Measurements from ENCODE around the gene ETS1. TPM values are rescaled to one million over a fixed set of nuclear protein-coding genes. Genes with fewer than 3 reads are reported as not detected.

The ETS1 gene
- polyA plus RNA-seq, 1 donor (not counting 4 experiments of a cell fraction or from before 2014, with no cell fraction given): 41.0 TPM

DNA sequence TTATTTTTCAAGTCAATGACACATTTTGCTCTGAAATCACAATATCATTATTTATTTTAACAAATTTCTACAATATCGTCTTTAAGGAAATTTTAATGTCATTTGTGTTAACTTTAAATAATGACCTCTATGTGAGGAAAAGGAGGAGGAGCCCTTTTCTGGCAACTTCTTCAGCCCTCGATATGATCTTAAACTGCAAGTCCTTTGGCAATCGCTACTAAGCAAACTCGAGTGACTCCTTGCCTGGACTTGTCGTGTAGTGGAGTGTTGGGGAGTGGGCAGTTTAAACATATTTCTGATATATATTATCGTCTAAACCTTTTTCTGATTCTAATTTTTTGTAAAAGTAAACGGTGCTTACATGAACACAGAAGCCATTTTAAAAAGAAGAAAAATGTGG is 16.7 kb downstream of the ETS1 start:
- no peaks in the 10 kb centered on the region for H3K9me1 ChIP-seq (ENCODE audit: control insufficient read depth, extremely low read depth, insufficient read depth, low read length)
- no peak overlapping the region for H3K4me2 ChIP-seq (ENCODE audit: control insufficient read depth, extremely low read depth, insufficient read depth, low read depth, low read length)
- peaks cover 2% of the 10 kb centered on the region for H3K4me1 ChIP-seq (ENCODE audit: control insufficient read depth, extremely low read depth, insufficient read depth, low read length)
- no peaks in the 10 kb centered on the region for H4K20me1 ChIP-seq (ENCODE audit: control insufficient read depth, extremely low read depth, insufficient read depth, low read length)
- H3K4me3 ChIP-seq (ENCODE audit: control insufficient read depth in 2 of 3, extremely low read depth in 1 of 3, insufficient read depth in 2 of 3, low read depth in 1 of 3, low read length in 3 of 3): no peak overlapping the region
- no peak overlapping the region for H3K27ac ChIP-seq (ENCODE audit: control insufficient read depth, insufficient read depth, low read length)
- H3K27me3 ChIP-seq (ENCODE audit: control insufficient read depth, extremely low read depth, insufficient read depth, low read length): peaks cover 3% of the 10 kb centered on the region
- dilution Hi-C loops (cut with MboI; ENCODE audit: extremely low pct_ligation_motif_present, low sequenced_read_pairs): no loop called here
- TF ChIP-seq, protein P1, sequence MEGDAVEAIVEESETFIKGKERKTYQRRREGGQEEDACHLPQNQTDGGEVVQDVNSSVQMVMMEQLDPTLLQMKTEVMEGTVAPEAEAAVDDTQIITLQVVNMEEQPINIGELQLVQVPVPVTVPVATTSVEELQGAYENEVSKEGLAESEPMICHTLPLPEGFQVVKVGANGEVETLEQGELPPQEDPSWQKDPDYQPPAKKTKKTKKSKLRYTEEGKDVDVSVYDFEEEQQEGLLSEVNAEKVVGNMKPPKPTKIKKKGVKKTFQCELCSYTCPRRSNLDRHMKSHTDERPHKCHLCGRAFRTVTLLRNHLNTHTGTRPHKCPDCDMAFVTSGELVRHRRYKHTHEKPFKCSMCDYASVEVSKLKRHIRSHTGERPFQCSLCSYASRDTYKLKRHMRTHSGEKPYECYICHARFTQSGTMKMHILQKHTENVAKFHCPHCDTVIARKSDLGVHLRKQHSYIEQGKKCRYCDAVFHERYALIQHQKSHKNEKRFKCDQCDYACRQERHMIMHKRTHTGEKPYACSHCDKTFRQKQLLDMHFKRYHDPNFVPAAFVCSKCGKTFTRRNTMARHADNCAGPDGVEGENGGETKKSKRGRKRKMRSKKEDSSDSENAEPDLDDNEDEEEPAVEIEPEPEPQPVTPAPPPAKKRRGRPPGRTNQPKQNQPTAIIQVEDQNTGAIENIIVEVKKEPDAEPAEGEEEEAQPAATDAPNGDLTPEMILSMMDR (optimal IDR thresholded peaks at IDR 0.05 in 1 of 3, IDR thresholded peaks at IDR 0.05 in 1 of 3, conservative IDR thresholded peaks at IDR 0.05 in 1 of 3; ENCODE audit: extremely low read depth in 1 of 3, insufficient read depth in 2 of 3, low read length in 3 of 3): no peak
- no peak for TF ChIP-seq EZH2 (IDR thresholded peaks at IDR 0.05; ENCODE audit: low read length)
- H3K36me3 ChIP-seq (ENCODE audit: control insufficient read depth in 2 of 2, extremely low read depth in 1 of 2, insufficient read depth in 2 of 2, low read length in 2 of 2): no peaks in the 10 kb centered on the region
- H3K79me2 ChIP-seq (ENCODE audit: control insufficient read depth, insufficient read depth, low read length): no peaks in the 10 kb centered on the region
- no peak overlapping the region for H3K9ac ChIP-seq (ENCODE audit: control insufficient read depth, extremely low read depth, insufficient read depth, low read length)
- H3K9me3 ChIP-seq (ENCODE audit: control insufficient read depth, low read depth, low read length): no peaks in the 10 kb centered on the region
- no peak for FAIRE-seq
- no peak overlapping the region for H2AFZ ChIP-seq (ENCODE audit: control insufficient read depth, low read length)
- no peak for DNase-seq (ENCODE audit: low read depth, low spot score)

DNA sequence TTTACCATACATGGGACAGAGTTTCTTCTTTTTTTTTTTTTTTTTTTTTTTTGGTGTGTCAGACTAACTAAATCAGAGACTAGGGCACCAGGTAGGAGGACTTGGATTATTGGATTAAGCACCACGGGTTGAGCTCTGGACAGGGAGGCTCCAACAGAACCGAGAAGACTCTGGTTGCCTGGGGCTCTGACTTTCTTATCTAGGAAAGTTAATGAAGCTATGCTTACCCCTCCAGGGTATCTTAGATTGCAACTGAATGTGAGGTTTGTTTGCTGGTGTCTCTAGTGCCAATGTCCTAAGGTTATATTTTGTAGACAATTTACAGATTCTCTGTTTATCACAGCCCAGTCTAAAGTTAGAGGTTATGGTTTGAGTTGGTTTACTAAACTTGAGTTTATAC is 18.1 kb downstream of the ETS1 start:
- DNase-seq (ENCODE audit: low read depth, low spot score) (no peak), FAIRE-seq (no peak)
- H3K27ac ChIP-seq (ENCODE audit: control insufficient read depth, insufficient read depth, low read length): no peak overlapping the region
- no peak overlapping the region for H2AFZ ChIP-seq (ENCODE audit: control insufficient read depth, low read length)
- no peaks in the 10 kb centered on the region for H3K9me3 ChIP-seq (ENCODE audit: control insufficient read depth, low read depth, low read length)
- H3K9me1 ChIP-seq (ENCODE audit: control insufficient read depth, extremely low read depth, insufficient read depth, low read length): no peaks in the 10 kb centered on the region
- no peaks in the 10 kb centered on the region for H4K20me1 ChIP-seq (ENCODE audit: control insufficient read depth, extremely low read depth, insufficient read depth, low read length)
- no peak overlapping the region for H3K9ac ChIP-seq (ENCODE audit: control insufficient read depth, extremely low read depth, insufficient read depth, low read length)
- H3K79me2 ChIP-seq (ENCODE audit: control insufficient read depth, insufficient read depth, low read length): no peaks in the 10 kb centered on the region
- dilution Hi-C loops (cut with MboI; ENCODE audit: extremely low pct_ligation_motif_present, low sequenced_read_pairs): no loop called here
- H3K27me3 ChIP-seq (ENCODE audit: control insufficient read depth, extremely low read depth, insufficient read depth, low read length): peaks cover 3% of the 10 kb centered on the region
- H3K4me1 ChIP-seq (ENCODE audit: control insufficient read depth, extremely low read depth, insufficient read depth, low read length): peaks cover 2% of the 10 kb centered on the region
- H3K4me3 ChIP-seq (ENCODE audit: control insufficient read depth in 2 of 3, extremely low read depth in 1 of 3, insufficient read depth in 2 of 3, low read depth in 1 of 3, low read length in 3 of 3): no peak overlapping the region
- no peaks in the 10 kb centered on the region for H3K36me3 ChIP-seq (ENCODE audit: control insufficient read depth in 2 of 2, extremely low read depth in 1 of 2, insufficient read depth in 2 of 2, low read length in 2 of 2)
- TF ChIP-seq EZH2 (IDR thresholded peaks at IDR 0.05; ENCODE audit: low read length): no peak
- TF ChIP-seq, protein P1 (optimal IDR thresholded peaks at IDR 0.05 in 1 of 3, IDR thresholded peaks at IDR 0.05 in 1 of 3, conservative IDR thresholded peaks at IDR 0.05 in 1 of 3; ENCODE audit: extremely low read depth in 1 of 3, insufficient read depth in 2 of 3, low read length in 3 of 3): no peak
- no peak overlapping the region for H3K4me2 ChIP-seq (ENCODE audit: control insufficient read depth, extremely low read depth, insufficient read depth, low read depth, low read length)

Measured in keratinocyte (primary cell).